Measurements from ENCODE around the gene MRPL39. TPM values are rescaled to one million over a fixed set of nuclear protein-coding genes. Genes with fewer than 3 reads are reported as not detected.
A peak's percentile ranks its signal among the peaks of the same experiment; 100 is the strongest.

MRPL39 gene
- total and polyA plus RNA-seq, 7 donors = 40.5 to 75.0 (median 44.5) TPM

GRCh38 chr21:25561668-25562641 is 45.3 kb downstream of the MRPL39 start:
- 3 to 5% (median 5%) methylated on average over 63 to 74 of the region's 74 CpGs for WGBS, 3 donors
- peak overlapping the region; percentile 41 for H3K27ac ChIP-seq

DNA sequence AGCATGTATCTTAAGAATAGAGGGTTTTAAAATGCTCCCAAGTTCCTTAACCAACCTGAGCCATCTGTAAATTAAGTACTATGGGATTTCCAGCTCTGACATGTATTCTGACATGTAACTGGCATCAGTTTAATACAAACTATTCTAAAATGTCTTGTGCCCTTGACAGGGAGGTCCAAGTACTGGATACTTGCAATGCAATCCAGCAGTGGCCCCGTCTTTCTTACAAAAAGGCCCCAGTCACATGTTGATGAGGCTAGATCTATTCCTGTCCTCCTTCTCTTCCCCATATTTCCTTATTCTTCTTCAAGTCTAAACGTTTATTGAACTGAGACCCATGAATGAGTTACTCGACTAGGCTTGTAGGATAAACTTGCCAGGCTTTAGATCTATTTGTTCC is 46.4 kb downstream of the MRPL39 start:
- H3K4me1 ChIP-seq = no peaks in the 10 kb centered on the region
- H3K4me3 ChIP-seq = no peak overlapping the region
- H3K27me3 ChIP-seq (ENCODE audit: insufficient read depth in 3 of 3, low read length in 2 of 3) = no peaks in the 10 kb centered on the region
- no peaks in the 10 kb centered on the region for H3K9me3 ChIP-seq
- no peak for TF ChIP-seq CTCF (IDR thresholded peaks at IDR 0.05)
- peaks cover 3 to 10% of the 10 kb centered on the region in 2 donors for H3K36me3 ChIP-seq (ENCODE audit: insufficient read depth in 1 of 2, low read depth in 1 of 2)
- WGBS, 3 donors = 75 to 87% (median 86%) methylated on average over 3 of the region's 3 CpGs
- DNase-seq (no peak), ATAC-seq (no peak)
- H3K27ac ChIP-seq = no peak overlapping the region
- intact Hi-C loops (cut with DNase I) = no loop called here

More at GRCh38 chr21:25561668-25562641, 45.3 kb downstream of the MRPL39 start:
- peak; percentile 5 for TF ChIP-seq CTCF (IDR thresholded peaks at IDR 0.05)
- DNase-seq (peak; percentile 48 to 70), ATAC-seq (peak; percentile 62 to 91 (median 84))
- intact Hi-C loops (cut with DNase I) = no loop called here
- Histone ChIP-seq H3K36me3 (ENCODE audit: insufficient read depth in 1 of 2, low read depth in 1 of 2) (peaks cover 3 to 20% of the 10 kb centered on the region in 2 donors), H3K27me3 (ENCODE audit: insufficient read depth in 3 of 3, low read length in 2 of 3) (no peaks in the 10 kb centered on the region), H3K4me3 (peak overlapping the region; percentile 69), H3K4me1 (no peaks in the 10 kb centered on the region), H3K9me3 (no peaks in the 10 kb centered on the region)

GRCh38 chr21:25560271-25560685 is 47.0 kb downstream of the MRPL39 start:
- no peak overlapping the region for H3K27ac ChIP-seq
- H3K27me3 ChIP-seq (ENCODE audit: insufficient read depth in 3 of 3, low read length in 2 of 3) = no peaks in the 10 kb centered on the region
- no peaks in the 10 kb centered on the region for H3K9me3 ChIP-seq
- H3K4me3 ChIP-seq = no peak overlapping the region
- TF ChIP-seq CTCF (IDR thresholded peaks at IDR 0.05) = no peak
- no peaks in the 10 kb centered on the region for H3K4me1 ChIP-seq
- WGBS, 3 donors = 87 to 94% (median 91%) methylated on average over 4 of the region's 4 CpGs
- peaks cover 3 to 4% of the 10 kb centered on the region in 2 donors for H3K36me3 ChIP-seq (ENCODE audit: insufficient read depth in 1 of 2, low read depth in 1 of 2)
- DNase-seq (no peak), ATAC-seq (no peak)
- intact Hi-C loops (cut with DNase I) = no loop called here

DNA sequence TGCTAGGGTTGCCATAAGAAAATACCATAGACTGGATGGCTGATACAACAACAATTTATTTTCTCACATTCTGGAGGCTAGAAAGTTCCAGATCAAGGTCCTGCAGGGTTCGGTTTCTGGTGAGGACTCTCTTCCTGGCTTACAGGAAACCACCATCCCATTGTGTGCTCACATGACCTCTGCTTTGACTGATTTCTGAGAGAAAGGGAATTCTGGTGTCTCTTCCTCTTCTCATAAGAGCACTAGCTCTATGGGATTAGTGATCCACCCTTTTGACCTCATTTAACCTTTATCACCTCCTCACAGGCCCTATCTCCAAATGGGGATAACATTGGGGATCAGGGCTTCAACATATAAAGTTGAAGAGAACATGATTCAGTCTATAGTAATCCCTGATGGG is 47.5 kb downstream of the MRPL39 start:
- no peak for TF ChIP-seq CTCF (IDR thresholded peaks at IDR 0.05)
- DNase-seq (no peak), ATAC-seq (no peak)
- WGBS, 3 donors = 62 to 76% (median 75%) methylated on average over 1 of the region's 1 CpG
- Histone ChIP-seq H3K36me3 (ENCODE audit: insufficient read depth in 1 of 2, low read depth in 1 of 2) (peaks cover 0 to 3% of the 10 kb centered on the region in 2 donors), H3K4me3 (no peak overlapping the region), H3K27ac (no peak overlapping the region), H3K9me3 (no peaks in the 10 kb centered on the region), H3K27me3 (ENCODE audit: insufficient read depth in 3 of 3, low read length in 2 of 3) (no peaks in the 10 kb centered on the region), H3K4me1 (no peaks in the 10 kb centered on the region)
- intact Hi-C loops (cut with DNase I) = no loop called here

Measured in psoas muscle (tissue), 8 donors.